Bronchial epithelial cell (primary cell): ENCODE data around the gene SPESP1. TPM values are rescaled to one million over a fixed set of nuclear protein-coding genes. Genes with fewer than 3 reads are reported as not detected.
"Not testable (repeated sequence)": the region's sequence is repeated elsewhere in the genome, so short reads cannot be mapped to it uniquely, and the experiment has no call there.

Experiments used
- DNase-seq: peaks from one replicate; pipeline ENCODE4 v3.0.0-alpha.2; 2010; ENCODE audit warnings: low read depth
- FAIRE-seq: peaks from 2 replicates; lab custom pipeline; 2011; peaks lifted over from hg19 to GRCh38; lab: Jason Lieb, UNC
- H3K27me3 ChIP-seq: 2 replicates; pipeline ENCODE4 v1.5.1; 2011; ENCODE audit warnings: low read length; ENCODE audit not compliant: control insufficient read depth, insufficient read depth
- H3K36me3 ChIP-seq: 2 replicates; pipeline ENCODE4 v1.5.1; 2011; ENCODE audit warnings: low read length; ENCODE audit not compliant: control insufficient read depth, insufficient read depth
- H3K4me3 ChIP-seq: 2 replicates; pipeline ENCODE4 v1.5.1; 2011; ENCODE audit warnings: mild to moderate bottlenecking, low read depth, low read length, control low read depth
- total RNA-seq: library from RNA; depleted of rRNA; stranded (reverse); fragments of >200 nt; gene quantifications from 2 replicates; pipeline ENCODE4 v1.2.1, GENCODE V29; 2014
- TF ChIP-seq, protein P1 (sequence below): IDR thresholded peaks from 2 replicates; pipeline ENCODE4 v1.5.1; 2011; ENCODE audit warnings: mild to moderate bottlenecking, moderate library complexity, low read length, control low read depth, inconsistent platforms; ENCODE audit not compliant: insufficient read depth, severe bottlenecking

SPESP1 gene
- total RNA-seq, 1 donor from 2014 or later, result 4.2 TPM

DNA sequence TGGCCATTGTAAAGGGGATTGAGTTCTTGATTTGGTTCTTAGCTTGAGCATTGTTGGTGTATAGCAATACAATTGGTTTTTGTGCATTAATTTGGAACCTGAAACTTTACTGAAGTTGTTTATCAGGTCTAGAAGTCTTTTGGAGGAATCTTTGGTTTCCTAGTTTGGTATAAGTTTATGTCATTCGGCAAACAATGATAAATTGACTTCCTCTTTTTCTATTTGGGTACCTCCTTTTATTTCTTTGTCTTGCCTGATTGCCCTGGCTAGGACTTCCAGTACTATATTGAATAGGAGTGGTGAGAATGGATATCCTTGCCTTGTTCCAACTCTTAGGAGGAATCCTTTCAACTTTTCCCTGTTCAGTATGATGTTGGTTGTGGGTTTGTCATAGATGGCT lies 32.1 kb downstream of the SPESP1 start:
- FAIRE-seq (no peak), DNase-seq (no peak)
- no peak overlapping the region for H3K4me3 ChIP-seq
- H3K36me3 ChIP-seq, result no peaks in the 10 kb centered on the region
- TF ChIP-seq, protein P1, sequence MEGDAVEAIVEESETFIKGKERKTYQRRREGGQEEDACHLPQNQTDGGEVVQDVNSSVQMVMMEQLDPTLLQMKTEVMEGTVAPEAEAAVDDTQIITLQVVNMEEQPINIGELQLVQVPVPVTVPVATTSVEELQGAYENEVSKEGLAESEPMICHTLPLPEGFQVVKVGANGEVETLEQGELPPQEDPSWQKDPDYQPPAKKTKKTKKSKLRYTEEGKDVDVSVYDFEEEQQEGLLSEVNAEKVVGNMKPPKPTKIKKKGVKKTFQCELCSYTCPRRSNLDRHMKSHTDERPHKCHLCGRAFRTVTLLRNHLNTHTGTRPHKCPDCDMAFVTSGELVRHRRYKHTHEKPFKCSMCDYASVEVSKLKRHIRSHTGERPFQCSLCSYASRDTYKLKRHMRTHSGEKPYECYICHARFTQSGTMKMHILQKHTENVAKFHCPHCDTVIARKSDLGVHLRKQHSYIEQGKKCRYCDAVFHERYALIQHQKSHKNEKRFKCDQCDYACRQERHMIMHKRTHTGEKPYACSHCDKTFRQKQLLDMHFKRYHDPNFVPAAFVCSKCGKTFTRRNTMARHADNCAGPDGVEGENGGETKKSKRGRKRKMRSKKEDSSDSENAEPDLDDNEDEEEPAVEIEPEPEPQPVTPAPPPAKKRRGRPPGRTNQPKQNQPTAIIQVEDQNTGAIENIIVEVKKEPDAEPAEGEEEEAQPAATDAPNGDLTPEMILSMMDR, result no peak
- no peaks in the 10 kb centered on the region for H3K27me3 ChIP-seq

- not testable (repeated sequence) for DNase-seq, FAIRE-seq, H3K36me3 ChIP-seq, H3K4me3 ChIP-seq, H3K27me3 ChIP-seq
Observed at GRCh38 chr15:68963719-68964118, 33.4 kb downstream of the SPESP1 start.

DNA sequence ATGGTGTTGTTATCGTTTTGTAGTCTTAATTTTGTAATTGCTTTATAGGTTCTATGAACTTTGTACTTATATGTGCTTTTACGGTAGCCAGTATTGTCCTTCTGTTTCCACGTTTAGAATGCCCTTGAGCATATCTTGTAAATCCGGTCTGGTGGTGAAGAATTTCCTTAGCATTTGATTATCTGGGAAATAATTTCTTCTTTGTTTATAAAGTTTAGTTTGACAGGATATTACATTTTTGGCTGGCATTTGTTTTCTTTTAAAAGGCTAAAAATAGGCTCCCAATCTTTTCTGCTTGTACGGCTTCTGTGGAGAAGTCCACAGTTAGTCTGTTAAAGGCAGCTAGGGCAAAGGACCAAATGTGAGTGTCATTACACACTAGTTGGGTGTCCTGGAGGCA lies 36.7 kb downstream of the SPESP1 start:
- DNase-seq, result no peak
- TF ChIP-seq, protein P1, result no peak
- FAIRE-seq, result no peak
- Histone ChIP-seq H3K36me3 (no peaks in the 10 kb centered on the region), H3K27me3 (peaks cover 2% of the 10 kb centered on the region), H3K4me3 (no peak overlapping the region)

- no peak overlapping the region for H3K4me3 ChIP-seq
- no peak for DNase-seq
- FAIRE-seq, result no peak
- no peaks in the 10 kb centered on the region for H3K36me3 ChIP-seq
- TF ChIP-seq, protein P1, result no peak
- H3K27me3 ChIP-seq, result peaks cover 2% of the 10 kb centered on the region
Observed at GRCh38 chr15:68967948-68968347, 37.6 kb downstream of the SPESP1 start.

DNA sequence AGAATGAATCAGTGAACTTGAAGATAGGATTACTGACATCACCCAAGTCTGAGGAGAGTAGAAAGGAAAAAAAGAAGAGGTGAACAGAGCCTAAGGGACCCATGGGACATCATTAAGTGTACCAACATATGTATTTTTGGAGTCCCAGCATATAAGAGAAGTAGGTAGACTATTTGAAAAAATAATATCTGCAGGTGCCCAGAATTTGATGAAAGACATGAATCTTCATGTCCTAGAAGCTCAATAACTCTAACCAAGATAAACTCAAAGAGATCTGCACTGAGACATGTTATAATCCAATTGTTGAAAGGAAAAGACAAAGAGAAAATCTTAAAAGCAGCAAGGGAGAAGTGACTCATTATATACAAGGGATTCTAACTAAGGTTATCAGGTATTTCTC lies 39.0 kb downstream of the SPESP1 start:
- DNase-seq (no peak), FAIRE-seq (no peak)
- H3K4me3 ChIP-seq, result no peak overlapping the region
- TF ChIP-seq, protein P1, result no peak
- no peaks in the 10 kb centered on the region for H3K36me3 ChIP-seq
- peaks cover 2% of the 10 kb centered on the region for H3K27me3 ChIP-seq

DNA sequence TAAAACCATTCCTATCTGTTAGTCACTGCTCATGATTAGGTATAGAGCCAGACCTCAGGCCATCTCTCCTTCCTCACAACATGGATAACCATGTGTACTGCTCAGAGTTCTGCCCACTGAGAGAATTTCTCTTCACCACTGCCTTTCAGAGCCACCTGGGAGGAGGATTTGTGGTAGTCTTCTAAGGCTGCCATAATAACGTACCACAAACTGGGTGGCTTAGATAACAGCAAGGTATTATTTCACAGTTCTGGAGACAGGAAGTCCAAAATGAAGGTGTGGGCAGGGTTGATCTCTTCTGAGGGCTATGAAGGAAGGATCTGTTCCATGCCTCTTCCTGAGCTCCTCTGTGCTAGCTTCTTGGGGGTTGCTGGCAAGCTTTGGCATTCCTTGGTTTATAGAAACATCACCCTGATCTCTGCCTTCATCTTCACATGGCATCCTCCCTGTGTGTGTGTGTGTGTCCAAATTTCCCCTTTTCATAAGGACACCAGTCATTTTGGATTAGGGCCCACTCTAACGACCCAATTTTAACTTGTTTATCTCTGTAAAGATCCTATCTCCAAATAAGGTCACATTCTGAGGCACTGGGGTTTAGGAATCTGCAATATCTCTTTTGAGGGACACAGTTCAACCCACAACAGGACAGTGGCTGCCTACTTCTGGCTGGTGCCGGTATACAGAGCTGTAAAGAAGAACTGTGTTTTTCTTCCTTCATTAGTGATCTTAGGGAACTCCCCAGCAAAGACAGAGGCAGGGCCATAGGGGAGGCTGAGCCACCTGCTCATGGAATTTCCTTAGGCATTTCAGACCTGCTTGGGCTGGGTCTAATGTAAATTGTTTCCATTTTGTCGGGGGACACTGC lies 42.1 kb downstream of the SPESP1 start:
- TF ChIP-seq, protein P1, result no peak
- Histone ChIP-seq H3K4me3 (no peak overlapping the region), H3K27me3 (peaks cover 2% of the 10 kb centered on the region), H3K36me3 (no peaks in the 10 kb centered on the region)
- FAIRE-seq (no peak), DNase-seq (no peak)

GRCh38 chr15:68975651-68976160 lies 45.4 kb downstream of the SPESP1 start:
- H3K36me3 ChIP-seq, H3K27me3 ChIP-seq, H3K4me3 ChIP-seq, DNase-seq, FAIRE-seq: not testable (repeated sequence)

DNA sequence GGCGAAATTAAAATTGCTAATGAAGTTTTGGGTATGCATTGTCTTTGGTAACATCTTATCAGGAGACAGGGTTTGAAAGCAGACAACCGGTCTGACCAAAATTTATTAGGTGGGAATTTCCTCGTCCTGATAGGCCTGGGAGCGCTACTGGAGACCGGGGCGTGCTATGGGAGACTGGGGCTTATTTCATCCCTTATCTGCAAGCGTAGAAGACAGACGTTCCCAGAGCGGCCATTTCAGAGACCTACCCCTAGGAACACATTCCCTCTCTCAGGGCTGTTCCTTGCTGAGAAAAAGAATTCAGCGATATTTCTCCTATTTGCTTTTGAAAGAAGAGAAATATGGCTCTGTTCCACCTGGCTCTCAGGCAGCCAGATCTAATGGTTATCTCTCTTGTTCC lies 47.1 kb downstream of the SPESP1 start:
- H3K4me3 ChIP-seq, FAIRE-seq, H3K27me3 ChIP-seq, H3K36me3 ChIP-seq, DNase-seq: not testable (repeated sequence)
